H1 (cell line): ENCODE data around the gene MTMR6.

Source experiments
- BCL11A ChIP-seq, 2 experiments: IDR thresholded peaks; one replicate each; pipeline ENCODE4 v1.6.1; 2011; ENCODE audit warnings: low read depth in 2 of 2, low read length in 2 of 2, mild to moderate bottlenecking in 2 of 2
- E2F6 ChIP-seq: IDR thresholded peaks from 2 replicates; pipeline ENCODE4 v1.6.1; 2012; ENCODE audit warnings: inconsistent platforms
- EP300 ChIP-seq, 2 experiments: IDR thresholded peaks; 1 replicate in 1 of 2; 2 replicates in 1 of 2; pipeline ENCODE4 v1.6.1; 2011 to 2012; ENCODE audit warnings: low read depth in 2 of 2, low read length in 2 of 2, mild to moderate bottlenecking in 2 of 2, borderline replicate concordance in 1 of 2, inconsistent platforms in 1 of 2, moderate library complexity in 1 of 2
- EZH2 ChIP-seq: fragments of 200-600 bp; sonication (generic); IDR thresholded peaks from 2 replicates; pipeline ENCODE4 v1.7.1; 2012; ENCODE audit warnings: low read depth, mild to moderate bottlenecking, moderate library complexity, low read length, inconsistent platforms; ENCODE audit not compliant: severe bottlenecking
- GABPA ChIP-seq: IDR thresholded peaks from 2 replicates; pipeline ENCODE4 v1.6.1; 2011; ENCODE audit warnings: mild to moderate bottlenecking, low read length, moderate library complexity, borderline replicate concordance; ENCODE audit not compliant: insufficient read depth
- KDM5A ChIP-seq: fragments of 200-600 bp; IDR thresholded peaks from 2 replicates; pipeline ENCODE4 v1.7.1; 2012; ENCODE audit warnings: mild to moderate bottlenecking, low read length, inconsistent platforms, mixed read lengths
- MAFK ChIP-seq: IDR thresholded peaks from 2 replicates; pipeline ENCODE4 v1.6.1; 2012; ENCODE audit warnings: low read depth, mild to moderate bottlenecking, improper control_type of control experiment, low read length
- POLR2A ChIP-seq, 2 experiments: IDR thresholded peaks; 1 replicate in 1 of 2; 2 replicates in 1 of 2; pipeline ENCODE4 v1.6.1; 2011; ENCODE audit warnings: low read depth in 2 of 2, low read length in 2 of 2, mild to moderate bottlenecking in 2 of 2; ENCODE audit errors: control extremely low read depth in 1 of 2
- RNF2 ChIP-seq: fragments of 200-900, 300-1000 bp; sonication (generic); IDR thresholded peaks from 2 replicates; pipeline ENCODE4 v1.7.1; 2016; ENCODE audit warnings: borderline replicate concordance, low read depth, mild to moderate bottlenecking, antibody characterized with exemption, low read length; ENCODE audit not compliant: poor library complexity, severe bottlenecking; ENCODE audit errors: missing control alignments
- SP1 ChIP-seq: IDR thresholded peaks from 2 replicates; pipeline ENCODE4 v1.6.1; 2011; ENCODE audit warnings: low read depth, low read length
- TAF1 ChIP-seq: IDR thresholded peaks from 2 replicates; pipeline ENCODE4 v1.6.1; 2011; ENCODE audit warnings: mild to moderate bottlenecking, low read depth, low read length
- TF ChIP-seq, protein P1 (sequence below), 3 experiments: IDR thresholded peaks; 1 replicate in 2 of 3; 2 replicates in 1 of 3; pipeline versions ENCODE4 v1.5.1 to v1.6.1; 2011; ENCODE audit warnings: low read length in 3 of 3, mild to moderate bottlenecking in 3 of 3, inconsistent platforms in 2 of 3, low read depth in 1 of 3, moderate library complexity in 1 of 3; ENCODE audit not compliant: insufficient read depth in 1 of 3; ENCODE audit errors: control extremely low read depth in 1 of 3

DNA sequence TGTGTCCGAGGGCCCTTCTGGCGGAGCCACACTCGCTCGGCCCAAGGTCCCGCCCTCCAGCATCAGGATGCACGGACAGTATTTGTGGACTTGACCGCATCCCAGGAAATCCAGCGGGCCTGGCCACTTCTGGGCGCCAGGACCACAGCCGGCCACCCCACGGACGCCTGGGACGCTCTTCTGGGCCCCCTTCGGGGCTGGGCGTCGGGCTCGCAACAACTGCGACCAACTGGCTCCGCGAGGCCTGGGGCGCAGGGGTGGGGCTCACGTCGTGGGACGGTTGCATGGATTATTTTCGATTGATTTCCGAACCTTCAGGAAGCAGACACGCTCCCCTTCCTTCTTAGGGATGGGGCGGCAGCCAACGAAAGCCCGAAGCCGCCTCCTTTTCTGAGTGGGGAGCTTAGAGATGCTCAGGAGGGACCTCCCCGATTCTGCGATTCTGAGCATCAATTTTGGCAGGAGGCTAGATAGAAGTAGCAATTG is 13.6 kb upstream of the MTMR6 start:
- TF ChIP-seq EZH2 (no peak), BCL11A (IDR thresholded peaks at IDR 0.05; ENCODE audit: low read depth in 2 of 2, low read length in 2 of 2) (no peak), RNF2 (no peak), TAF1 (no peak), E2F6 (no peak), MAFK (no peak), EP300 (IDR thresholded peaks at IDR 0.05; ENCODE audit: borderline replicate concordance in 1 of 2, low read depth in 2 of 2, low read length in 2 of 2) (no peak), SP1 (no peak), GABPA (no peak), KDM5A (no peak), POLR2A (IDR thresholded peaks at IDR 0.05; ENCODE audit: control extremely low read depth in 1 of 2, low read depth in 2 of 2, low read length in 2 of 2) (no peak)
- TF ChIP-seq, protein P1, sequence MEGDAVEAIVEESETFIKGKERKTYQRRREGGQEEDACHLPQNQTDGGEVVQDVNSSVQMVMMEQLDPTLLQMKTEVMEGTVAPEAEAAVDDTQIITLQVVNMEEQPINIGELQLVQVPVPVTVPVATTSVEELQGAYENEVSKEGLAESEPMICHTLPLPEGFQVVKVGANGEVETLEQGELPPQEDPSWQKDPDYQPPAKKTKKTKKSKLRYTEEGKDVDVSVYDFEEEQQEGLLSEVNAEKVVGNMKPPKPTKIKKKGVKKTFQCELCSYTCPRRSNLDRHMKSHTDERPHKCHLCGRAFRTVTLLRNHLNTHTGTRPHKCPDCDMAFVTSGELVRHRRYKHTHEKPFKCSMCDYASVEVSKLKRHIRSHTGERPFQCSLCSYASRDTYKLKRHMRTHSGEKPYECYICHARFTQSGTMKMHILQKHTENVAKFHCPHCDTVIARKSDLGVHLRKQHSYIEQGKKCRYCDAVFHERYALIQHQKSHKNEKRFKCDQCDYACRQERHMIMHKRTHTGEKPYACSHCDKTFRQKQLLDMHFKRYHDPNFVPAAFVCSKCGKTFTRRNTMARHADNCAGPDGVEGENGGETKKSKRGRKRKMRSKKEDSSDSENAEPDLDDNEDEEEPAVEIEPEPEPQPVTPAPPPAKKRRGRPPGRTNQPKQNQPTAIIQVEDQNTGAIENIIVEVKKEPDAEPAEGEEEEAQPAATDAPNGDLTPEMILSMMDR (IDR thresholded peaks at IDR 0.05; ENCODE audit: control extremely low read depth in 1 of 3, insufficient read depth in 1 of 3, low read depth in 1 of 3, low read length in 3 of 3) = no peak
